Suppressor macrophage (primary cell): ENCODE results near the gene TBL3.
A peak's percentile ranks its signal among the peaks of the same experiment; 100 is the strongest.

ENCODE experiments used
- DNase-seq, 4 experiments: peaks; one replicate each; pipeline ENCODE4 v3.0.0-alpha.2; 2020 to 2022

TBL3 gene

GRCh38 chr16:1982991-1983543 is 11.2 kb downstream of the TBL3 start:
- no peak for DNase-seq

- DNase-seq: peak; percentile 93 to 98 (median 96)
Observed at GRCh38 chr16:1983544-1984346, 11.9 kb downstream of the TBL3 start, which contains the start of gene GFER. Gene GFER, plus strand, starts transcription at chr16:1984193. Its CDS starts 26 bp downstream, at chr16:1984219.

DNA sequence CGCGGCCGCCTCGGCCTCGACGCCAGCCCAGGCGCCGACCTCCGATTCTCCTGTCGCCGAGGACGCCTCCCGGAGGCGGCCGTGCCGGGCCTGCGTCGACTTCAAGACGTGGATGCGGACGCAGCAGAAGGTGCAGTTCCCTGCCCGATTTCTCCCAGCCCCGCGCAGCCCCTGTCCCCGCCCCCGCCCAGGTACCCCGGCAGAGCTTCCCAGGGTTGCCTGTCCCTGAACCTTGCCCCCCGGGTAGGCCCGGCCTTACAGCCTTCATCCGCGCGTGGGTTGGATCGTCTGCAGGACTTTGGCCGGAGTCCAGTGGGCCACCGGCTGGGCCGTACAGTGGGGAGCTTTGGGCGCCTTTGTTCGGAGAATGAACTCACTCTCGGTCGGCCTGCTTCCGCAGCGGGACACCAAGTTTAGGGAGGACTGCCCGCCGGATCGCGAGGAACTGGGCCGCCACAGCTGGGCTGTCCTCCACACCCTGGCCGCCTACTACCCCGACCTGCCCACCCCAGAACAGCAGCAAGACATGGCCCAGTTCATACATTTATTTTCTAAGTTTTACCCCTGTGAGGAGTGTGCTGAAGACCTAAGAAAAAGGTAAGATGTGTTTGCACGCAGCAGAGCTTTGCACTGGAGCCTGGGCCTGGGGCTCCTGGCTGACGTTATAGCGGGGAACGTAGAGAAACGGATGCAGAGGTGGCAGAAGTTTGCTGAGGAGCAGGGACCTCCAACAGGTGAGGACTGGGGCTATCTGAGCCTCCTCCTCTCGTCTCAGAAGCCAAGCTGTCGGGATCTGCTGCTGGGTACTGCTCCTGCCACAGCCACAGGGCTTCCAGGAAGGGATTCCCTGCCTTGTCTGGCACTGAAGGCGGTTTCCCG is 12.7 kb downstream of the TBL3 start:
- peak in 2 of 4 experiments; percentile 21 to 41 for DNase-seq

DNA sequence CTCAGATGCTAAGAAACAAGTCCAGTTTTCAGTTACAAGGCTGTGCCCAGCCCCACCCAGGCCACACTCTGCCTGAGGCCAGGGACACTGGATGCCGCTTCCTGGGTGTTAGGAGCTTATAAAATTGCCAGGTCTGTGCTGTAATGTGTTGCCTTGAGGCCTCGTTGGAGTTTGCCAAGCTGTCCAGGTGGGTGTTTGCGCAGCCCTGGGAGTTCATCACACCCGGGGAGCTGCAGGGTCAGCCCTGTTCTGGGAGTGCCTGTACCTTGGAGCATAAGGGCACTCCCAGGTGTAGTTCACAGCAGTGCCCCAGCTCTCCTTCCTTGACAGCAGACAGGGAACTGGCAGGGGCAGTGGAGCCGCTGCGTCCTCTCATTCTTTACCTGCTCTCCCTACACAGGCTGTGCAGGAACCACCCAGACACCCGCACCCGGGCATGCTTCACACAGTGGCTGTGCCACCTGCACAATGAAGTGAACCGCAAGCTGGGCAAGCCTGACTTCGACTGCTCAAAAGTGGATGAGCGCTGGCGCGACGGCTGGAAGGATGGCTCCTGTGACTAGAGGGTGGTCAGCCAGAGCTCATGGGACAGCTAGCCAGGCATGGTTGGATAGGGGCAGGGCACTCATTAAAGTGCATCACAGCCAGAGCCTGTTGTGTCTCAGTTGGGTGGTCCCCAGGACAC is 13.8 kb downstream of the TBL3 start:
- DNase-seq: no peak

- DNase-seq: no peak
Observed at GRCh38 chr16:1987198-1987597, 15.3 kb downstream of the TBL3 start.

DNA sequence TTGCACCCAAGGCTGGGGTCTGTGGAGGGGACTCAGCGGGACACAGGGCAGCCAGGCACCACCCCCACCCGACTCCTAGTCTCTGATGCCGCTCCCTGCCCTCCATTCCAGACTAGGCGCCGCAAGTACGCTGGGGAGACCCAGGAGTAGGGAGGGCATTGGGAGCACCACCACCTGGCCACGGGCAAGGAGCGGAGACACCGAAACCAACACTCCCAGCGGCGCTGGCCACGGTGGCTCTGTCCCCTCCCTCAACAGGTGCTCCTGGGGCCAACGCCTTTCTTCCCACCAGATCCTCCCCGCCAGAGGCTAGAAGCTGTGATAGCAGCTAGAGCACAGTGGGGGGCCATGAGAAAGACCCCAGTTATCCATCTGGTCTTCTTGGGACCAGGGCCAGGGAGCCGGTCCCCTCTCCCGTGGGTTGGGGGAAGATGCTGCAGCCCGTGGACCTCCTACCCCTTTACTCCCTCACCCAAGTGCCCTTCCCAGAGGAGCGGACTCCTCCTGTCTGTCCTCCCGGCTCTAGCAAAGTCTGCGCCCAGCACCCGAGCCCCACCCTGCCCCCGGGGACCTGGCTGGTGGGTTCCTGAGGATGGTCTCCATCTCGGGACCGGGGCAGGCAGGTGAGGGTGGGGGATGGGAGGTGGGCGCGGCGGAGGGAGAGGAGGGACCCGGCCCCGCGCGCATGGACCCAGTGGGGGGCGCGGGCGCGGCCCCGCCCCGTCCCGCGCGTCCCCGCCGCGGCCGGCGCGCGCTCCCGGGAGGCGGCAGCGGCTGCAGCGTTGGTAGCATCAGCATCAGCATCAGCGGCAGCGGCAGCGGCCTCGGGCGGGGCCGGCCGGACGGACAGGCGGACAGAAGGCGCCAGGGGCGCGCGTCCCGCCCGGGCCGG is 17.6 kb downstream of the TBL3 start, which contains the start of gene SYNGR3:
Gene SYNGR3 (plus strand): TSS at position 762 of the 892 bp plus-strand sequence. CDS start 133 bp downstream, outside the sequence.
- DNase-seq: peak in 1 of 4 experiments; percentile 43

- no peak for DNase-seq
Observed at GRCh38 chr16:1990101-1990350, 18.2 kb downstream of the TBL3 start.

- DNase-seq: no peak
Observed at GRCh38 chr16:1990351-1991134, 18.7 kb downstream of the TBL3 start.

DNA sequence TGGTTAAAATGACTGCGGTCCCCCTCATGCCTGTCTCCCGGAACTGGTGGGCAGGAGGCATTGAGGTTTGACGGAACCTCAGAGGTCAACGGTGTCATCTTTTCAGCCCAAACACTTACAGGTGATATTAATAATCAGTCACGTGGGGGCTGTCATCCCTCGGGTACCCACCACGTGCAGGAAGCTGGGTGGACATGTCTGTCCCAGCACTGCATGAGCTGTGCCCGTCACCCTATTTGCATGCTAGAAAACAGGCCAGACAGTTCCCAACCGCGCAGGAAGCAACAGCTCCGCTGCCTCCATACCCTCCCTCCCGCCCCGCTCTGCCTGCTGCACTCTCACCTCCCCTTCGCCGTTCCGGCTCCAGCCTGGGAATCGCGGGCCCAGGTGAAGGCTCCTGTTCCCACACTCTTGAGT is 19.3 kb downstream of the TBL3 start:
- peak in 3 of 4 experiments; percentile 19 to 36 (median 30) for DNase-seq

DNA sequence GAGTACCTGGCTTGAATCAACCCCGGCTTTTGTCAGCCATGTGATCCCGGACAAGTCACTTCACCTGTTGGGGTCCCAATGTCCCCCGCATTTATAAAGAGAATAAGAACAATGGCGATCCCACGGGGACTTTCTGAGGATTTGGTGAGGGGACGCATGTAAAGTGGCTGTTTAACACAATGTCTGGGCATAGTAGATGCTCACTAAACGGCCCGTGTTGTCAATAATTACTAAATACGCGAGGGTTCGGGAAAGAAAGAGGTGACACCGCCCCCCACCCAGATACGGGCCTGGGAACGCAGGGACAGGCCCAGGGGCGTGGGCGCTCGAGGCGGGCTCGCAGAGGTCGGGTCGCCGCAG is 19.7 kb downstream of the TBL3 start:
- DNase-seq: no peak

DNA sequence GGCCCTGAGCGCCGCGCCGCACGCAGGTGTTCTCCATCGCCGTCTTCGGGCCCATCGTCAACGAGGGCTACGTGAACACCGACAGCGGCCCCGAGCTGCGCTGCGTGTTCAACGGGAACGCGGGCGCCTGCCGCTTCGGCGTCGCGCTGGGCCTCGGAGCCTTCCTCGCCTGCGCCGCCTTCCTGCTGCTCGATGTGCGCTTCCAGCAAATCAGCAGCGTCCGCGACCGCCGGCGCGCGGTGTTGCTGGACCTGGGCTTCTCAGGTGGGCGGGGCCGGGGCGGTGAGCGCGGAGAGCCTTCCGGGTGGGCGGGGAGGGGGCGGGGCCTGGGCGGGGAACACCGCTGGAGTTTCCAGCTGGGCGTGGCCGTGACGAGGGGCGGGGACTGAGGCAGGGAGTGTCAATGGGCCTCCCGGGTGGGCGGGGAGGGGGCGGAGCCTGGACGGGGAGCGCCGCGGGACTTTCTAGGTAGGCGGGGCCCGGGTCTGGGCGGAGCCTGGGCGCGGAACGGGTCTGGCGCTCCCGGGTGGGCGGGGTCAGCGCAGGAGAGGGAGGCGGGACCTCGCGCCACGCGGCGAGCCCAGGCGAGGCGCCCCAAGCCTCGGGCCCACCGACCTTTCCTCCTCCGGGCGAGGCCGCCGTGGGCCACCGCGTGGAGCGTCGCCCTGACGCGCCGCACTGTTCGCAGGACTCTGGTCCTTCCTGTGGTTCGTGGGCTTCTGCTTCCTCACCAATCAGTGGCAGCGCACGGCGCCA is 20.3 kb downstream of the TBL3 start:
- peak; percentile 94 to 99 (median 96) for DNase-seq

GRCh38 chr16:1992704-1993317 is 21.0 kb downstream of the TBL3 start:
- no peak for DNase-seq

- DNase-seq: no peak
Observed at GRCh38 chr16:1993731-1994131, 21.9 kb downstream of the TBL3 start.

DNA sequence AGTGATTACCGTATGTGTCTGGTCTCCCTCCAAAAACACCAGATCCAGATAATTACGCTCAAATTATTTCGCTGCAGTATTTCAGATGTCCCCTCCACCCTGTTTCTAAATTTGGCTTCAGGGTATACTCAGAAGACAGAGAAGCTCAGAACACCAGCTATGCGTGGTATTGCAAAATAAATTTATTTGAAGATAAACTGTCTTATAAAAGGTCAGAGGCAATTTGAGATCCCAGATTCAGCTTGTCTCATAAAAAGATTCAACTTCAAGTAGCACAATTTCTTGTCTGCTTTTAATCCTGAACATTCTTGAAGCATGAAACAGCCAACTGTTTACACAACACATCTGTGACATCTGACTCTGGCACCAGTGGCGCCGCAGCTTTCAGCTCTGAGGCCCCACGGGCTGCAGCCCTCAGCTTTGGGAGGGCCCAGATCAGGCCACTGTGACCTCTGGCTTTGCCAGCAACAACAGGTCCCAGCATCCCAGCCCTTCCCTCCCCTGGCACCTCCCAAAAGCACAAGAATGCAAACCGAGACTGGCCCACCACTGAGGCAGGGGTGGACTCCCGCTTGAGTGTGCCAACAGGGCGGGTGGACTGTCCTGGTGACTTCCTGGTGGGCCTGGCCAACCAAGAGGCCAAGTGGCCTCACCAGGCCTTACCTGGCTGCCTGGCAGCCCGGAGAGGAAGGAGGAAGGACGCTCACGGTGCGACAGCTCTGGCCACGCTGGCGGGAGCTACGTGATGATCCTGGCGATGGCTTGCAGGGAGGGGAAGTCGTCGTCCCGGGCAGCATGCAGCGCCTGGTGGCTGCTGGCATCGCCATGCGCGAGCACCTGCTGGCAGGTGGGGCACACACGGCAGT is 25.9 kb downstream of the TBL3 start:
- no peak for DNase-seq

DNA sequence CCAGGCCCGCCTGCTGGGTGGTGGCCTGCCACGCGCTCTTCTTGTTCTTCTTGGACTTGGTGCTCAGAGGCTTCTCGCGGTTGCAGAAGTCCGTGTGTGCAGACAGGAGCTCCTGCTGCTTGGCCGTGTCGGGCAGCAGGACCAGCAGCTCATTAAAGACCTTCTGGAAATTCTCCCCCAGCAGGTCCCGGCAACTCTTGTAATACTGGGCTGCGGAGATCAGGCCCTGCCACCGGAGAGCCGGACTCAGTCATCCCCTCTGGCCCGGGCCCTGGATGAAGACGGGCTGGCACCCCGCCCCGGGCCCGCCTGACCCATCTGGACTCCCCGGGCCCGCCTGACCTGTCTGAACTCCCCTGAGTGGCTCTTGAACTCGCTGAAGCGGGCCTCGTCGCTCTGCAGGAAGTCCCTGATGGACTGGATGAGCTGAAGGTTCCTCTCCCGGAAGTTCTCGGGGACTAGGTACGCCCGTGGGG is 26.5 kb downstream of the TBL3 start:
- no peak for DNase-seq

- no peak for DNase-seq
Observed at GRCh38 chr16:1998852-1999801, 27.3 kb downstream of the TBL3 start.

DNA sequence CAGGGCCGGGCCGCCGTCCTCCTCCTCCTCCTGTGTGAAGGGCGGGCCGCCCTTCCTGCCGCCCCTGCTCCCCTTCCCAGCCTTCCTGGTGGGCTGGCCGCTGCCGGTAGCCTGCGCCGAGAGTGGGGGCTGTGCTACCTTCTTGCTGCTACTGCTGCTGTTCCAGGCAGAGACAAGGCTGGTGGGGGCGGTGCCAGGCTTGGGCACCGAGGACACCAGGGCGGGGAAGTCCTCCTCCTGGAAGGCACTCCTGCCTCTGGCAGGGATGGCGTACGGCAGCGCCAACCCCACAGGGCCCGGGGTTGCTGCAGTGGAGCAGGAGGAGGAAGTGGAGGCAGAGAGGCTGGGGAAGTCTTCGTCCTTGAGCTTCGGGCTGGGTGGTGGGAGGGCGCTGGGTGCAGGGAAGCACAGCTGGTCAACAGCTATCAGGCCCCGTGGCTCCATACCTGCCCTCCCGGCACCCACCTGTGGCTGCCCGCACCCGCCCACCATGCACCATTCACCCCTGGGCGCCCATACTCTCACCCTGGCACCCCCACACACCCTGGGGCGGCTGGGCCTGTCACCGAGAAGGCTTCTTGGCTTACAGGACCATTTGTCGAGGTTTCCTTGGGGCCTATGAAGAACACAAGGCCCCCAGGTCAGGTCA is 28.1 kb downstream of the TBL3 start:
- DNase-seq: no peak
